ENCODE data around the gene DEFB123.

DNA sequence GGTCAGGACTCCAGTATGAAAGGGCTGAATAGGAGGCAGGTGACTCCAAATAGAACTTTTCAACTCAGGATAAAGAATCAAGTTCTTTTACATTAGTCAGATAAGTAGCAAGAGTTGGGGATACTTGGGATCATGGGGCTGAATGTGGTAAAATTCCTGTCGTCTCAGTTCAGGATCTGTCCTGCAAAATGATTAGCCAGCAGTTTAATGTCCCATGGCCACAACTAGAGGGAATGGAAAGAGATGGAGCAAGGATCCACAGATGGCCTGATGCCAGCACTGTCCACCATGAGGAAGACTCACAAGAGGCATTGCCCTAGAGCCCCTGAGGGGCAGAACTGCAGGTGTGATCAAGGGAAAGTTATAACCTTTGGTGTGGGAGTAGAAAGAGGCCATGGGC is 36.5 kb upstream of the DEFB123 start:
- TF ChIP-seq EP300 (IDR thresholded peaks at IDR 0.05; ENCODE audit: borderline replicate concordance) (no peak), TAF1 (IDR thresholded peaks at IDR 0.05; ENCODE audit: low read depth) (no peak), YY1 (IDR thresholded peaks at IDR 0.05; ENCODE audit: low read depth) (no peak), FOXM1 (IDR thresholded peaks at IDR 0.05; ENCODE audit: borderline replicate concordance, low read depth) (no peak), CEBPB (IDR thresholded peaks at IDR 0.05) (no peak), RAD21 (IDR thresholded peaks at IDR 0.05; ENCODE audit: low read depth) (no peak)
- TF ChIP-seq, protein P1, sequence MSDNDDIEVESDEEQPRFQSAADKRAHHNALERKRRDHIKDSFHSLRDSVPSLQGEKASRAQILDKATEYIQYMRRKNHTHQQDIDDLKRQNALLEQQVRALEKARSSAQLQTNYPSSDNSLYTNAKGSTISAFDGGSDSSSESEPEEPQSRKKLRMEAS (IDR thresholded peaks at IDR 0.05): no peak
- TF ChIP-seq, protein P2, sequence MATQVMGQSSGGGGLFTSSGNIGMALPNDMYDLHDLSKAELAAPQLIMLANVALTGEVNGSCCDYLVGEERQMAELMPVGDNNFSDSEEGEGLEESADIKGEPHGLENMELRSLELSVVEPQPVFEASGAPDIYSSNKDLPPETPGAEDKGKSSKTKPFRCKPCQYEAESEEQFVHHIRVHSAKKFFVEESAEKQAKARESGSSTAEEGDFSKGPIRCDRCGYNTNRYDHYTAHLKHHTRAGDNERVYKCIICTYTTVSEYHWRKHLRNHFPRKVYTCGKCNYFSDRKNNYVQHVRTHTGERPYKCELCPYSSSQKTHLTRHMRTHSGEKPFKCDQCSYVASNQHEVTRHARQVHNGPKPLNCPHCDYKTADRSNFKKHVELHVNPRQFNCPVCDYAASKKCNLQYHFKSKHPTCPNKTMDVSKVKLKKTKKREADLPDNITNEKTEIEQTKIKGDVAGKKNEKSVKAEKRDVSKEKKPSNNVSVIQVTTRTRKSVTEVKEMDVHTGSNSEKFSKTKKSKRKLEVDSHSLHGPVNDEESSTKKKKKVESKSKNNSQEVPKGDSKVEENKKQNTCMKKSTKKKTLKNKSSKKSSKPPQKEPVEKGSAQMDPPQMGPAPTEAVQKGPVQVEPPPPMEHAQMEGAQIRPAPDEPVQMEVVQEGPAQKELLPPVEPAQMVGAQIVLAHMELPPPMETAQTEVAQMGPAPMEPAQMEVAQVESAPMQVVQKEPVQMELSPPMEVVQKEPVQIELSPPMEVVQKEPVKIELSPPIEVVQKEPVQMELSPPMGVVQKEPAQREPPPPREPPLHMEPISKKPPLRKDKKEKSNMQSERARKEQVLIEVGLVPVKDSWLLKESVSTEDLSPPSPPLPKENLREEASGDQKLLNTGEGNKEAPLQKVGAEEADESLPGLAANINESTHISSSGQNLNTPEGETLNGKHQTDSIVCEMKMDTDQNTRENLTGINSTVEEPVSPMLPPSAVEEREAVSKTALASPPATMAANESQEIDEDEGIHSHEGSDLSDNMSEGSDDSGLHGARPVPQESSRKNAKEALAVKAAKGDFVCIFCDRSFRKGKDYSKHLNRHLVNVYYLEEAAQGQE (IDR thresholded peaks at IDR 0.05; ENCODE audit: low read depth): no peak

All from Ishikawa (cell line).